ENCODE data around the gene CSN2.

CSN2 gene, protein sequence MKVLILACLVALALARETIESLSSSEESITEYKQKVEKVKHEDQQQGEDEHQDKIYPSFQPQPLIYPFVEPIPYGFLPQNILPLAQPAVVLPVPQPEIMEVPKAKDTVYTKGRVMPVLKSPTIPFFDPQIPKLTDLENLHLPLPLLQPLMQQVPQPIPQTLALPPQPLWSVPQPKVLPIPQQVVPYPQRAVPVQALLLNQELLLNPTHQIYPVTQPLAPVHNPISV

DNA sequence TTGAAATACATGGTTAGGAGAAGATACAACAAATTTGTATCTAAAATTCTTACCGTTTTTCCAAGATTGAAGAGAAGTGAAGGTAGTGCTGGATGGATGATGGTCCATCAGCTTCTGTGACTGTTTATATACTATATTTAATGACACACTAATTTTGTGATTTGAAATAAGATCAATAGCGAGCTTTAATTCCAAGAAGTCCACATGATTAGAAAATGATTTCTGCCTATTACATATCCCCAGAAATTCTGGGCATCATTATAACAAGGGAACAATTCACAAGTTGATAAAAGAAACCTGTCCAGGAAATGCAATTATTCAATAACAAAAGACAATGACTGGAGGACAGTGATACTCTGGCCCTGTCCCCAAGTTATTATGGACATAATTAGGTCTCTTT is at the start of gene CSN2:
Gene CSN2, minus strand, starts transcription at position 101 of the 400 bp plus-strand sequence. CDS start 4,733 bp downstream, outside the sequence.
- Histone ChIP-seq H3K27ac (no peak within 1 kb of the TSS), H3K9ac (ENCODE audit: insufficient read length) (no peak within 1 kb of the TSS), H3K4me3 (no peak within 1 kb of the TSS), H3K36me3 (ENCODE audit: insufficient read depth, low read length) (no peaks in the 10 kb centered on the region), H3K9me3 (ENCODE audit: low read depth, low read length) (no peaks in the 10 kb centered on the region)
- TF ChIP-seq POLR2AphosphoS5 (IDR thresholded peaks at IDR 0.05; ENCODE audit: borderline replicate concordance, low read depth, low read length): no peak
- TF ChIP-seq EZH2 (IDR thresholded peaks at IDR 0.05): no peak
- no peak for TF ChIP-seq FOXP2 (optimal IDR thresholded peaks at IDR 0.05; ENCODE audit: control extremely low read depth, extremely low read length, insufficient read depth)
- no peak for DNase-seq (ENCODE audit: low read depth, low spot score)

DNA sequence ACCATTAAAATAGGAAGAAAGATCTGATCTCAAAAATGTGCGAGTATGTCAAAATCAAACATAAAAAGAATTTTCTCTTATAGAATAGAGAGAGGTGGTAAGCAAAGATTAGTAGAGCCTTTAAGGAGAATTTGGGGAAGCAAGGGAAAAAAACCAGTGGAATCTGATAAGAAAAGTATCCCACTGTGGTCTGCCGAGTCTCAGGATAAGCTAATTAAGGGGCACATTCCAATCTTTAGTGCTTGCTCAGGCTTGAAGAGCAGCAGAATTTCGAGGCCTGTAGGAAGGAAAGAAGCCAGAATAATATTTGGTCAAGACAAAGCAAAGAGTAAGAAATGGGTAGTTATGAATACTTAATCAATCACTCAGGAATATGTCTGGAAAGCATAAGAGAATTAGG is 43.2 kb upstream of the CSN2 start:
- no peak for DNase-seq (ENCODE audit: low read depth, low spot score)
- H3K27ac ChIP-seq: no peak overlapping the region
- H3K36me3 ChIP-seq (ENCODE audit: insufficient read depth, low read length): no peaks in the 10 kb centered on the region
- no peak overlapping the region for H3K4me3 ChIP-seq
- H3K9me3 ChIP-seq (ENCODE audit: low read depth, low read length): no peaks in the 10 kb centered on the region
- TF ChIP-seq POLR2AphosphoS5 (IDR thresholded peaks at IDR 0.05; ENCODE audit: borderline replicate concordance, low read depth, low read length) (no peak), FOXP2 (optimal IDR thresholded peaks at IDR 0.05; ENCODE audit: control extremely low read depth, extremely low read length, insufficient read depth) (no peak), EZH2 (IDR thresholded peaks at IDR 0.05) (no peak)
- H3K9ac ChIP-seq (ENCODE audit: insufficient read length): no peak overlapping the region

GRCh38 chr4:70002507-70002906 is 37.0 kb upstream of the CSN2 start:
- H3K9me3 ChIP-seq (ENCODE audit: low read depth, low read length): no peaks in the 10 kb centered on the region
- DNase-seq (ENCODE audit: low read depth, low spot score): no peak
- TF ChIP-seq FOXP2 (optimal IDR thresholded peaks at IDR 0.05; ENCODE audit: control extremely low read depth, extremely low read length, insufficient read depth) (no peak), POLR2AphosphoS5 (IDR thresholded peaks at IDR 0.05; ENCODE audit: borderline replicate concordance, low read depth, low read length) (no peak), EZH2 (IDR thresholded peaks at IDR 0.05) (no peak)
- no peaks in the 10 kb centered on the region for H3K36me3 ChIP-seq (ENCODE audit: insufficient read depth, low read length)
- no peak overlapping the region for H3K4me3 ChIP-seq
- H3K27ac ChIP-seq: no peak overlapping the region
- H3K9ac ChIP-seq (ENCODE audit: insufficient read length): no peak overlapping the region

DNA sequence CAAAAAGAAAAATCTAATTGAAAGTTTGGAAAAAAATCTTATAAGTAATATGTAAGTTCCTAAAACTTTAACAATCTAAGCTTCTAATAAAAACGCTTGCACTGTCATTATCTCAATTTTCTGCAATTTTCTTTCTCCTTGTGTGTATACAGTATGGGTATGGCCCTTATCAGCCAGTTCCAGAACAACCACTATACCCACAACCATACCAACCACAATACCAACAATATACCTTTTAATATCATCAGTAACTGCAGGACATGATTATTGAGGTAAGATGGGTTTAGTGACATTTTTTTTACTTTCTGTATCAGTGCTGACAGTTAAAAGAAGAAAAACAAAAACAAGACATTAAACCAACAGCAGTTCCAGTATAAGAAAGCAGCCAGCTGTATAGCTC is 35.2 kb upstream of the CSN2 start:
- Histone ChIP-seq H3K27ac (no peak overlapping the region), H3K9ac (ENCODE audit: insufficient read length) (no peak overlapping the region), H3K4me3 (no peak overlapping the region), H3K36me3 (ENCODE audit: insufficient read depth, low read length) (no peaks in the 10 kb centered on the region), H3K9me3 (ENCODE audit: low read depth, low read length) (no peaks in the 10 kb centered on the region)
- DNase-seq (ENCODE audit: low read depth, low spot score): no peak
- TF ChIP-seq EZH2 (IDR thresholded peaks at IDR 0.05) (no peak), FOXP2 (optimal IDR thresholded peaks at IDR 0.05; ENCODE audit: control extremely low read depth, extremely low read length, insufficient read depth) (no peak), POLR2AphosphoS5 (IDR thresholded peaks at IDR 0.05; ENCODE audit: borderline replicate concordance, low read depth, low read length) (no peak)

- no peak for DNase-seq (ENCODE audit: low read depth, low spot score)
These were observed 33.9 kb upstream of the CSN2 start for GRCh38 chr4:69999420-69999819.

GRCh38 chr4:69995526-69996016 is 30.0 kb upstream of the CSN2 start, which contains the start of gene STATH:
Gene STATH (plus strand): TSS chr4:69995966. CDS start chr4:69998438, 2,472 bp downstream.
- DNase-seq (ENCODE audit: low read depth, low spot score): no peak
- no peak within 1 kb of the TSS for H3K4me3 ChIP-seq
- no peak for TF ChIP-seq EZH2 (IDR thresholded peaks at IDR 0.05)
- TF ChIP-seq FOXP2 (optimal IDR thresholded peaks at IDR 0.05; ENCODE audit: control extremely low read depth, extremely low read length, insufficient read depth): no peak
- TF ChIP-seq POLR2AphosphoS5 (IDR thresholded peaks at IDR 0.05; ENCODE audit: borderline replicate concordance, low read depth, low read length): no peak
- H3K36me3 ChIP-seq (ENCODE audit: insufficient read depth, low read length): no peaks in the 10 kb centered on the region
- no peak within 1 kb of the TSS for H3K27ac ChIP-seq
- H3K9me3 ChIP-seq (ENCODE audit: low read depth, low read length): no peaks in the 10 kb centered on the region
- H3K9ac ChIP-seq (ENCODE audit: insufficient read length): no peak within 1 kb of the TSS

More at GRCh38 chr4:69999420-69999819, 33.9 kb upstream of the CSN2 start:
- no peaks in the 10 kb centered on the region for H3K9me3 ChIP-seq (ENCODE audit: low read depth, low read length)
- H3K36me3 ChIP-seq (ENCODE audit: insufficient read depth, low read length): no peaks in the 10 kb centered on the region
- H3K4me3 ChIP-seq: no peak overlapping the region
- H3K9ac ChIP-seq (ENCODE audit: insufficient read length): no peak overlapping the region
- TF ChIP-seq POLR2AphosphoS5 (IDR thresholded peaks at IDR 0.05; ENCODE audit: borderline replicate concordance, low read depth, low read length) (no peak), EZH2 (IDR thresholded peaks at IDR 0.05) (no peak), FOXP2 (optimal IDR thresholded peaks at IDR 0.05; ENCODE audit: control extremely low read depth, extremely low read length, insufficient read depth) (no peak)
- no peak overlapping the region for H3K27ac ChIP-seq

- no peak overlapping the region for H3K27ac ChIP-seq
- no peak overlapping the region for H3K4me3 ChIP-seq
- no peaks in the 10 kb centered on the region for H3K36me3 ChIP-seq (ENCODE audit: insufficient read depth, low read length)
- H3K9me3 ChIP-seq (ENCODE audit: low read depth, low read length): no peaks in the 10 kb centered on the region
- no peak overlapping the region for H3K9ac ChIP-seq (ENCODE audit: insufficient read length)
- no peak for TF ChIP-seq FOXP2 (optimal IDR thresholded peaks at IDR 0.05; ENCODE audit: control extremely low read depth, extremely low read length, insufficient read depth)
- no peak for TF ChIP-seq POLR2AphosphoS5 (IDR thresholded peaks at IDR 0.05; ENCODE audit: borderline replicate concordance, low read depth, low read length)
- TF ChIP-seq EZH2 (IDR thresholded peaks at IDR 0.05): no peak
- no peak for DNase-seq (ENCODE audit: low read depth, low spot score)
These were observed 29.3 kb upstream of the CSN2 start for GRCh38 chr4:69994782-69995181.

- no peaks in the 10 kb centered on the region for H3K36me3 ChIP-seq (ENCODE audit: insufficient read depth, low read length)
- H3K9me3 ChIP-seq (ENCODE audit: low read depth, low read length): no peaks in the 10 kb centered on the region
- TF ChIP-seq POLR2AphosphoS5 (IDR thresholded peaks at IDR 0.05; ENCODE audit: borderline replicate concordance, low read depth, low read length) (no peak), FOXP2 (optimal IDR thresholded peaks at IDR 0.05; ENCODE audit: control extremely low read depth, extremely low read length, insufficient read depth) (no peak), EZH2 (IDR thresholded peaks at IDR 0.05) (no peak)
- H3K4me3 ChIP-seq: no peak overlapping the region
- H3K9ac ChIP-seq (ENCODE audit: insufficient read length): no peak overlapping the region
- H3K27ac ChIP-seq: no peak overlapping the region
- no peak for DNase-seq (ENCODE audit: low read depth, low spot score)
These were observed 25.5 kb upstream of the CSN2 start for GRCh38 chr4:69991016-69991415.
